HT1080 (cell line): ENCODE measurements around the gene HAL. TPM values are rescaled to one million over a fixed set of nuclear protein-coding genes. Genes with fewer than 3 reads are reported as not detected.
A peak's percentile ranks its signal among the peaks of the same experiment; 100 is the strongest.

Experiments
- DNase-seq: peaks from one replicate; pipeline ENCODE4 v3.0.0-alpha.2; 2015; ENCODE audit warnings: low read depth
- total RNA-seq: library from RNA; depleted of rRNA; stranded (reverse); fragments of >200 nt; shearing (Covaris generic); gene quantifications from 2 replicates; pipeline ENCODE4 v1.2.3, GENCODE V29; 2014

Gene HAL
- total RNA-seq, 1 experiment from 2014 or later, result 0.31 TPM

- peak; percentile 30 for DNase-seq
These were observed 19.5 kb upstream of the HAL start for GRCh38 chr12:96015672-96016071.

- no peak for DNase-seq
These were observed 18.9 kb upstream of the HAL start for GRCh38 chr12:96014943-96015599.

- no peak for DNase-seq
These were observed 11.6 kb upstream of the HAL start for GRCh38 chr12:96007729-96008128.

- no peak for DNase-seq
These were observed 10.6 kb upstream of the HAL start for GRCh38 chr12:96006727-96007126.

GRCh38 chr12:96000858-96001257 lies 4.7 kb upstream of the HAL start:
- DNase-seq, result no peak

GRCh38 chr12:95999484-95999883 lies 3.3 kb upstream of the HAL start:
- DNase-seq, result no peak

GRCh38 chr12:95998611-95999286 lies 2.6 kb upstream of the HAL start:
- peak; percentile 64 for DNase-seq

- DNase-seq, result no peak
These were observed 1.9 kb upstream of the HAL start for GRCh38 chr12:95997911-95998510.

- DNase-seq, result no peak
These were observed 1.1 kb upstream of the HAL start for GRCh38 chr12:95997276-95997675.

GRCh38 chr12:95995238-95996031 lies 709 bp downstream of the HAL start:
- no peak for DNase-seq

GRCh38 chr12:95994476-95994875 lies 1.7 kb downstream of the HAL start:
- no peak for DNase-seq

GRCh38 chr12:95993907-95994306 lies 2.2 kb downstream of the HAL start:
- DNase-seq, result no peak

GRCh38 chr12:95990136-95990535 lies 6.0 kb downstream of the HAL start:
- DNase-seq, result no peak

GRCh38 chr12:95989504-95990123 lies 6.5 kb downstream of the HAL start:
- no peak for DNase-seq

GRCh38 chr12:95988506-95989275 lies 7.5 kb downstream of the HAL start:
- no peak for DNase-seq

- DNase-seq, result no peak
These were observed 9.2 kb downstream of the HAL start for GRCh38 chr12:95986635-95987570.

GRCh38 chr12:95984682-95985081 lies 11.5 kb downstream of the HAL start:
- no peak for DNase-seq

- DNase-seq, result no peak
These were observed 13.5 kb downstream of the HAL start for GRCh38 chr12:95982602-95983001.

GRCh38 chr12:95980437-95980836 lies 15.7 kb downstream of the HAL start:
- no peak for DNase-seq

- no peak for DNase-seq
These were observed 17.4 kb downstream of the HAL start for GRCh38 chr12:95978774-95979173.
